NCI-H1436 (cell line): ENCODE results near the gene CCDC85B.
"Not testable (repeated sequence)": the region's sequence is repeated elsewhere in the genome, so short reads cannot be mapped to it uniquely, and the experiment has no call there.

ENCODE experiments used
- DNase-seq: peaks from one replicate; lab custom pipeline; 2025; lab: John Stamatoyannopoulos, UW

Gene CCDC85B

GRCh38 chr11:65890324-65891218 is at the start of gene CCDC85B:
Gene CCDC85B, plus strand, starts transcription at chr11:65890673. Its CDS starts 111 bp downstream, at chr11:65890784.
- DNase-seq = peak; percentile 92

- DNase-seq = no peak
These were observed 48.3 kb upstream of the CCDC85B start for GRCh38 chr11:65842144-65842543.

GRCh38 chr11:65843811-65844210 is 46.7 kb upstream of the CCDC85B start:
- no peak for DNase-seq

GRCh38 chr11:65844231-65844872 is 46.1 kb upstream of the CCDC85B start:
- no peak for DNase-seq

GRCh38 chr11:65847746-65848145 is 42.7 kb upstream of the CCDC85B start:
- DNase-seq = no peak

- DNase-seq = not testable (repeated sequence)
These were observed 41.8 kb upstream of the CCDC85B start for GRCh38 chr11:65848693-65849092.

GRCh38 chr11:65849366-65849765 is 41.1 kb upstream of the CCDC85B start:
- DNase-seq = no peak

- no peak for DNase-seq
These were observed 40.7 kb upstream of the CCDC85B start for GRCh38 chr11:65849771-65850216.

- no peak for DNase-seq
These were observed 40.0 kb upstream of the CCDC85B start for GRCh38 chr11:65850217-65851082.

GRCh38 chr11:65851083-65851579 is 39.3 kb upstream of the CCDC85B start:
- no peak for DNase-seq

- DNase-seq = no peak
These were observed 38.5 kb upstream of the CCDC85B start for GRCh38 chr11:65851811-65852507.

- DNase-seq = no peak
These were observed 37.8 kb upstream of the CCDC85B start for GRCh38 chr11:65852508-65853245.

- DNase-seq = no peak
These were observed 37.1 kb upstream of the CCDC85B start for GRCh38 chr11:65853246-65853979.

GRCh38 chr11:65854161-65854592 is 36.3 kb upstream of the CCDC85B start:
- no peak for DNase-seq

GRCh38 chr11:65854852-65855837 is 35.3 kb upstream of the CCDC85B start:
- no peak for DNase-seq

- DNase-seq = no peak
These were observed 34.5 kb upstream of the CCDC85B start for GRCh38 chr11:65855927-65856363.

GRCh38 chr11:65856689-65857499 is 33.6 kb upstream of the CCDC85B start:
- peak; percentile 54 for DNase-seq

- peak; percentile 45 for DNase-seq
These were observed 33.0 kb upstream of the CCDC85B start for GRCh38 chr11:65857500-65857852.
